ENCODE data around the gene VCP. TPM values are rescaled to one million over a fixed set of nuclear protein-coding genes. Genes with fewer than 3 reads are reported as not detected.

VCP gene
- total RNA-seq = 158 TPM

DNA sequence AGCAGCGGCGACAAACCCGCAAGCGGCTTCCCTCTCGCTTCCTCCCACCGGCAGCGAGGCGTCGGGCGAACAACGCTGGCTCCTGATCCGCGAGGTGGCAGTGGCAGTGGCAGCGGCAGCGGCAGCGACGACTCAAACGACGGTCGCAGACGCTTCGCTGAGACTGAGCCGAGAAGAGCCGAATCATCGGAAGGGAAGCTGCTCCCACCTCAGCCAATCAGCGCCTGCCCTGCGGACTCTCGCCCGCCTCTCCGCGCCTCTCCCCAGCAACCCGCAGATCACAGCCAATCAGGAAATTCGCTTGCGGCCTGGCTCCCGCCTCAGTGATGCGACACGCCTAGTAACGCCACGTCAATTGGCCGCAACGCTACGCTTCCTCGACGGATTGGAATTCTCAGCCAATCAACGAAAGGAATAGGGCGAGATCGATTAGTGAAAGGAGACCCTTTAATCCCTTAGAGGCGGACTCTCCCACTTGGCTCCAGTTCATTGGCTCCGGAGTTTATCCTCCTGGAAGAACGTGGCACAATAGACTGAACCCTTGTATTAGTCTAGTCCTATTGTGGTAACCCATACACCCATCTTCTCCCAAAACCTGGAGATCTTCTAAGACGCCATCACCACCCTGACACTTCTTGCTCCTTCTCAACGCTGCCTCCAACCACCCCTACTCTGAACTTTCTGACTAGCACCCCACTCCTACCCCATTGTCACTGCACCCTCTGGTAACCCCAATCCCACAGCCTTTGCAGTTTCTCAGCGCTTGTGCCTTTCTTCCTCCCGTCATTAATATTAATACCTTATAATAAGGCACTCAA is at the start of gene VCP:
Gene VCP, minus strand, starts transcription at position 165 of the 818 bp plus-strand sequence. CDS start 272 bp downstream, outside the sequence.
- ATAC-seq = peak; percentile 93

GRCh38 chr9:35116898-35117551 is 44.6 kb upstream of the VCP start:
- peak; percentile 66 for ATAC-seq

DNA sequence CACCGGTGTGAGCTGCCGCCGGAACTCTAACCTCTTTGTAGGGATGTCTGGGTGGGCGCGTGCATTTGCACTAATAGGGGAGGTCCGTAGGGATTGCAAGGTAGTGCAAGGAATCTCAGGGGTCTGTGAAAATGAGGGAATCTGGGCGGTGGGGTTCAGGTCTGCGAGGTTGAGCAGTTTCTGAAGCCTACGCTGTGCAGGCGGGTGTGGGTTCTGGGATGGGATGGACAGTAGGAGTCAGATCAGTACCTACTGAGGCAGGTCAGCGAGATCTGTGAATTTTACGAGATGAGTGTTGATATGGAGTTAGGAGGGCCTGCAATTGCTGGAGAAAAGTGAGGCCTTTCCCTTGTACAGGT is 44.1 kb upstream of the VCP start:
- ATAC-seq = no peak

- ATAC-seq = peak; percentile 71
These were observed 43.5 kb upstream of the VCP start, which contains the start of gene ATOSB for GRCh38 chr9:35115680-35116538. ATOSB (minus strand) TSS chr9:35115862; CDS start chr9:35108274, 7,588 bp downstream.

DNA sequence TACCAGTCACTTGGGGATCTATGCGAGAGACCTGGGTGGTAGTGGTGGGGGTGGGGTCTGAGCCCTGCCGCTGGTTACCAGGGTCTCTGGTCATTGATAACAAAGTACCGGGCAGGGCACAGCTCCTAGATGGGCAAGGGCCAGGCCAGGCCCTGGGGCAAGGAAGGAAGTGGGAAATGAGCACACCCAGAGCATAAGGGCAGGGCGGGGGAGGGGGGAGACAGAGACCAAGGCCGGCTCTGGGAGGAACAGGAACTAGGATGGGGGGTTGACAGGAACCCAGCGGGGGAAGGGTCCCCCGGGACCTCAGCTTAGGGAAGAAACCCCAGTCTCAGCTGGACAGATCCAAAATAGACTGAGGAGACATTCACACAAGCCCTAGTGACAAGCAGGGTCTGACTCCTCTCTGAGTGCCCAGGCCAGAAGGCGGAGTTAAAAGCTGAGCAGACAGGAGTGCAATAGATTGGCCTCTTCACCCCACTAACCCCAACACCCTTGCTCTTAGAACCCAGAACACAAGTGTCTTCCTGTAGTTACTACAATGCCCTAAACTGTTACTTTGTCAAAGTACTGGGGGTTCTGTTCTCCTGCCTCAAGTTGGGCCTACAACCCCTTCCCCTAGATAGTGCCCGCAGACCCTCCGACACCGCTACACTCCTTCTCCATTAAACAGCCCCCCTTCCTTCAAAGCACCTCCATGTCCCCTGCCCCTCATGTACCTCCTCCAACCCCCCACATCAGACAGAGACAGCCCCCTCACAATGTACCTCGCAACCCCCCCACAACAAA is 42.6 kb upstream of the VCP start:
- no peak for ATAC-seq

GRCh38 chr9:35114113-35114839 is 41.9 kb upstream of the VCP start:
- peak; percentile 53 for ATAC-seq

GRCh38 chr9:35112257-35113020 is 40.0 kb upstream of the VCP start:
- ATAC-seq = peak; percentile 4

GRCh38 chr9:35111001-35111933 is 38.8 kb upstream of the VCP start:
- ATAC-seq = peak; percentile 85

DNA sequence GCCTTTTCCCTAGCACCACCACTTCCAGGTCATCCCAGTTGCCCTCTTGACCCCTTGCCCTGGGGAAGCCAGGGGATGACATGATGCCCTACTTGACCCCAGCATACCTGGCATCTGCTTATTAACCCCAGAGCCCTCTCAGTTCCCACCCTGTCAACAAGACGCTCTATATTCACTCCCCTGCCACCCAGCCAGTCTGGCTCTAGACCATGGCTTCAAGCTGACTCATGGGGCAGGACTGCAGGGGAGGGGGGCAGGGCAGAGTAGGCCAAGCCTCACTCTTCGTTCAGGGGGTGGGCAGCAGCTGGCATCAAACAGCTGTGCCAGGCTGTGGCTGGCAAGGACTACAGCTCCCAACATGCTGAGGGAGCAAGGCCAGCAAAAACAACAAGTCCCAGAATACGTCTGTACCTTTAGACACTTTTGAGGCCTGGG is 37.9 kb upstream of the VCP start:
- ATAC-seq = no peak

DNA sequence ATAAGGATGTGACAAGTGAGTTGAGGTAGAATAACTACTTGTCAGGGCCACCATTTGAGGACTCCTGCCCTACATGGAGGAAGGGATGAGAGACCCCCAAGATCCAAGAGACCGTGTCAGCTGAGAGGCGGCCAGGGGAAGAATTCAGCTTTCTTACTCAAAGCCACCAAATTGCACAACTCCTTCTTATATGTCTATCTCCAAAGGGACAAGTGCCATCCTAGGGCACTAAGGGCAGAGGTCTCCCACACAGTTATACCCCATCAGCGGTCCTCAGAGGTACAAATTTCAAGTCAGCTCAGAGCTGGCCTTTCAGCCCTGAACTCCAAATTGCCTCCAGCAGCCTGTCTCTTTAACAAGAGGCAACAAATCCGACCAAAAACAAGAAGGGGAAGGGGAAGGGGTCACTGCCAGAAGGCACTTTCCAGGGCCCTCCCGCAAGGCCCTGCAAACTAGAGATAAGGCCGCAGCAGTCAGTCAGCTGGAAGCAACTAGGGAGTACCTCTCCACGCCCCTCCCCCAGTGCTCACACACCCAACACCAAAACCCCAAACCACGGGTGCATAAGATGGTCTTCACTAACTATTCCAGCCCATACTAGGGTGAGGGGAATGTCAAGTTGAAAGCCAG is 36.6 kb upstream of the VCP start:
- no peak for ATAC-seq

GRCh38 chr9:35108461-35108860 is 36.0 kb upstream of the VCP start:
- ATAC-seq = no peak

- no peak for ATAC-seq
These were observed 35.2 kb upstream of the VCP start for GRCh38 chr9:35107297-35108290.

DNA sequence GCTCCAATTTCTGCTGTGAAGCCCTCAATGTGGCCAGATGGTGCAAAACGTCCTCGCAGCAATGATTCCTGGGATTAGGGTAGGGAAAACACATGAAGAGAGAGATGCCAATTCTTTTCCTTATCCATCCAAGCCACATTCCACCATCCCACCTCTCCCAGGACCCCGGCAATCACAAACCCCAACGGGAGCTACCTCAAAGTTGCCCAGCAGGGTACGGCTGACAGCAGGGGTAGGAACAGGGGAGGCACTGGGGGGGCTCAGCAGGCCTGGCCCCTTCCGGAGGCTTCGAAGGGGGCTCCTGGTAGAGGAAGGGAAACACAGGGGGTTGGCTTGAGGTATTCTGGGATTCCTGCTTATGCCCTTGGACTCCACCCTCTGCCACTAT is 33.9 kb upstream of the VCP start:
- ATAC-seq = no peak

GRCh38 chr9:35105571-35106342 is 33.3 kb upstream of the VCP start:
- no peak for ATAC-seq

DNA sequence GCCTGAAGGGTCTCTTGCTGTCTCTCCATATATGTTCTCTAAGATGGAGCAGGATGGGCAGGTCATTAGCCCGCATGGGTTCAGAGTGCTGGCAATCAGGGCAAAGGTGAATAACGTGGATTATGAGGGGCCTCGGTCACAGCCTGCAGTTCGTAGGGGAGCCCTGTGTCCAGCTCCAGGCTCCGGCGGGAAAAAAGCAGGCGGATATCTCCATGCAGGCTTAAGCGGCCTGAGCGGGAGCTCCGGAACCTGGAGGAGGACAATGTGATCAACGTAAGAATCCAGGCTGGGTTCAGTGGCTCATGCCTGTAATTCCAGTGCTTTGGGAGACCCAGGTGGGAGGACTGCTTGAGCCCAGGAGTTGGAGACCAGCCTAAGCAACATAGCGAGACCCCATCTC is 32.7 kb upstream of the VCP start:
- ATAC-seq = no peak

GRCh38 chr9:35104586-35104985 is 32.2 kb upstream of the VCP start:
- ATAC-seq = no peak

- ATAC-seq = peak; percentile 1
These were observed 31.3 kb upstream of the VCP start for GRCh38 chr9:35103660-35104191.

Data from esophagus mucosa (tissue), 1 donor.